ENCODE data around the gene CSMD2.

Gene CSMD2

DNA sequence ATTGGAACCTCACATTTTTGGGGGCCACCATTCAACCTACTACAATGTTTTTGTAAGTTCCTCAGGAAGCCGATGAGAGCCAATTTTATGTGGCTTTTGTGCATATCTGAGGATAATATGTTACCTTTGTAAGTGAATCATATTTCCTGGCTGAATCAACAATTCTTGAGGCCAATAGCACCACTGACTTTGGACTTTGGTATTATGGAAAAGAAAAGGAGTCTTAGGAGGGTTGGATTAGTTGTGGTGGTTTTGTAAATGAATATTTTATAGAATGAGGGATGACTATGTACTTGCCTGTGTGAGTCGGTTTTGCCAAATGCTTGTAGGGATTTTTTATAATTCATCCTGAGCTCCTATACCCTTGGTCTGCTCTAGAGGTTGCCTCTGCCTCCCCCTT lies 482.7 kb downstream of the CSMD2 start:
- DNase-seq (ENCODE audit: insufficient read length, low spot score) (no peak), FAIRE-seq (no peak)
- TF ChIP-seq, protein P1, sequence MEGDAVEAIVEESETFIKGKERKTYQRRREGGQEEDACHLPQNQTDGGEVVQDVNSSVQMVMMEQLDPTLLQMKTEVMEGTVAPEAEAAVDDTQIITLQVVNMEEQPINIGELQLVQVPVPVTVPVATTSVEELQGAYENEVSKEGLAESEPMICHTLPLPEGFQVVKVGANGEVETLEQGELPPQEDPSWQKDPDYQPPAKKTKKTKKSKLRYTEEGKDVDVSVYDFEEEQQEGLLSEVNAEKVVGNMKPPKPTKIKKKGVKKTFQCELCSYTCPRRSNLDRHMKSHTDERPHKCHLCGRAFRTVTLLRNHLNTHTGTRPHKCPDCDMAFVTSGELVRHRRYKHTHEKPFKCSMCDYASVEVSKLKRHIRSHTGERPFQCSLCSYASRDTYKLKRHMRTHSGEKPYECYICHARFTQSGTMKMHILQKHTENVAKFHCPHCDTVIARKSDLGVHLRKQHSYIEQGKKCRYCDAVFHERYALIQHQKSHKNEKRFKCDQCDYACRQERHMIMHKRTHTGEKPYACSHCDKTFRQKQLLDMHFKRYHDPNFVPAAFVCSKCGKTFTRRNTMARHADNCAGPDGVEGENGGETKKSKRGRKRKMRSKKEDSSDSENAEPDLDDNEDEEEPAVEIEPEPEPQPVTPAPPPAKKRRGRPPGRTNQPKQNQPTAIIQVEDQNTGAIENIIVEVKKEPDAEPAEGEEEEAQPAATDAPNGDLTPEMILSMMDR (IDR thresholded peaks at IDR 0.05; ENCODE audit: insufficient read depth, missing control alignments) = no peak

DNA sequence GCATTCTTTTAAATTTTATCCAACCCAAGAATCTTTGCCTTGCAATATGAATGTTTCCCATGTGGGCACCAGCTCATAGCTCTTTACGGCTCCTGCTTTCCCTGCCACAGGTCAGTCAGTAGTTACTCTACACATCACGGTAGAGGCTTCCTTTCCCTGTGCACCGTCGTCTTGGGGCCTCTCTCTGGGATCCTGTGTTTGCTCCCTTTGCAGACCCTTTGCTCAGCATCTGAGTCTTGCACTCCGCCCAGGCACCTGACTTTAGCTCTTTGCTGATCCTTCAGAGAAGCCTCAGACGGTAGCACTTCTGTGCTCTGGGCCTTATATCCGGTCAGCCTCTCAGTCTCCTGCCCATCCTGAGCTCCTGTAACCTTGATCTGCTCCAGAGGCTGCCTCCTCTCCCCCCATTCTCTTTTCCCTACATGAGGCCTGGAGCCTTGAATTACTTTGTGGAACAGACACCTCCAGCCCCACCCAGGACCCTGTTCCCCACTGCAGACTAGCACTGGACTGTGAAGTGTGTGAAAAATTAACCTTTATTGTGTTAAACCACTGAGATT lies 484.7 kb downstream of the CSMD2 start:
- TF ChIP-seq, protein P1 (IDR thresholded peaks at IDR 0.05; ENCODE audit: insufficient read depth, missing control alignments) = no peak
- DNase-seq (ENCODE audit: insufficient read length, low spot score) (no peak), FAIRE-seq (no peak)

DNA sequence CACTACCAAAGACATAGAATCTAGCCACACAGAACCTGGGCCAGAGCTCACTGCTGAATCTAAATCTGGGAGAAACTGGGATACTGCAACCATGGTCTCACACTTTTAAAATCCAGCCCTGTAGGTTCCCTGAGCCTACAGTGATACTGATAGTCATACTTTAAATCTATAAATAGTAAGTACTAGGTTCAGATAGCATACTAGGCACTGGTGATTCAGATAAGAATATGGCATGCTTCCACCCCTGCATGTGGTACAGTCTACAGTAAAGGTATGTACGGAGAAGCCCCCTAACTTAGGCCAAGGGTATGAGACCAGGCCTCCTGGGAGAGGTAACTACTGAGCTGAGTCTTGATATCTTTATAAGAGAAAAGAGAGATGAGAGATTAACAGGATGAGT lies 494.5 kb downstream of the CSMD2 start:
- no peak for FAIRE-seq
- TF ChIP-seq, protein P1 (IDR thresholded peaks at IDR 0.05; ENCODE audit: insufficient read depth, missing control alignments) = no peak

GRCh38 chr1:33668695-33669094 lies 496.3 kb downstream of the CSMD2 start:
- no peak for FAIRE-seq
- DNase-seq (ENCODE audit: insufficient read length, low spot score) = no peak
- TF ChIP-seq, protein P1 (IDR thresholded peaks at IDR 0.05; ENCODE audit: insufficient read depth, missing control alignments) = no peak

More for the DNA sequence above, 494.5 kb downstream of the CSMD2 start:
- DNase-seq (ENCODE audit: insufficient read length, low spot score) = no peak

DNA sequence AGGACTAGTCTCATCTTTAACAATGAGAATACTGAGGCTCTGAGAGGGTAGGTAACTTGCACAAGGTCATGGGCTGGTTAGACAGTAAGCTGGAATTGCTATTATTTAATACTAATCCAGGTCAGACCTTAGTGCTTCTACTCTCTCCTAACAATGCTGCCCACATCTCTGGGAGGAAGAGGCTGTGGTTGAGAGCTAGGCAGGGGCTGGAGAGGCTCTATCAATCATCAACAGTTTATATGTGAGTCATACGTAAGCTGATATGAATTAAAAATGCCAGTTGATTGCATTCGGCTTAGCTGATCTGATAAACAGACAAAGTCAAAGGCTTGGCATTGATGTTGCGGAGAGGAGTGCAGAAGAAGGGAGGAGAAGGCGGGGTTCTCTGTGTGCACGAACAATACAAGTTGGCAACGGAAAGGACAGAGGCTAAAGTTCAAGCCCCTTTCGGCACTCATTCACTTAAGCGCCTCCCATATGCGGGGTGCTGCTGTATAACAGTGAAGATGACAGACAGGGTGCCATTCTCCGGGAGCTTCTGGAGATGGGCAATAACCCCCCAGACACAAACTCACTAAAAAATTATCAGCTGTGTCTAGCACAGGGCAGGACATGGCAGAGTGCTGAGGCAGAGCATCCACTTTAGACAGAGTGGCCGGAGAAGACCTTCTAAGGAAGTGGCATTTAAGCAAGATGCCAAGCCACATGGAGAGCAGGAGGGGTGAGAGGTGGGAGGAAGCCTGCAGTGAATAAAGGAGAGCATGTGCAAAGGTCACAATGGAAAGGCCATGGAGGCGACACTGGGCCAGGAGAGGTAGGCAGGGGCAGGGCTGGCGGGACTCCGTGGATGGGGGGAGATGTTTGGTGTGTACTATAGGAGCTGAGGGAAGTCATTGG lies 497.4 kb downstream of the CSMD2 start:
- FAIRE-seq = no peak
- DNase-seq (ENCODE audit: insufficient read length, low spot score) = no peak
- TF ChIP-seq, protein P1 (IDR thresholded peaks at IDR 0.05; ENCODE audit: insufficient read depth, missing control alignments) = no peak

- FAIRE-seq = no peak
- TF ChIP-seq, protein P1 (IDR thresholded peaks at IDR 0.05; ENCODE audit: insufficient read depth, missing control alignments) = no peak
These were observed 498.4 kb downstream of the CSMD2 start for GRCh38 chr1:33666616-33667015.

More at GRCh38 chr1:33666616-33667015, 498.4 kb downstream of the CSMD2 start:
- DNase-seq (ENCODE audit: insufficient read length, low spot score) = no peak
